Astrocyte of the spinal cord (primary cell): ENCODE data around the gene USP19.

Experiments
- DNase-seq: peaks from one replicate; pipeline ENCODE4 v3.0.0; 2011; ENCODE audit warnings: low read depth, low spot score
- H3K4me3 ChIP-seq: 2 replicates; pipeline ENCODE4 v1.5.1; 2011; ENCODE audit warnings: low read depth, mild to moderate bottlenecking, low read length, moderate library complexity
- in situ Hi-C: cut with HindIII; loops from 2 replicates; pipeline ENCODE4 v1.10.0; 2017; ENCODE audit warnings: low sequenced_read_pairs
- TF ChIP-seq, protein P1 (sequence below): IDR thresholded peaks from 2 replicates; pipeline ENCODE4 v1.5.1; 2012; ENCODE audit warnings: low read depth, mild to moderate bottlenecking, low read length, inconsistent platforms

The USP19 gene

DNA sequence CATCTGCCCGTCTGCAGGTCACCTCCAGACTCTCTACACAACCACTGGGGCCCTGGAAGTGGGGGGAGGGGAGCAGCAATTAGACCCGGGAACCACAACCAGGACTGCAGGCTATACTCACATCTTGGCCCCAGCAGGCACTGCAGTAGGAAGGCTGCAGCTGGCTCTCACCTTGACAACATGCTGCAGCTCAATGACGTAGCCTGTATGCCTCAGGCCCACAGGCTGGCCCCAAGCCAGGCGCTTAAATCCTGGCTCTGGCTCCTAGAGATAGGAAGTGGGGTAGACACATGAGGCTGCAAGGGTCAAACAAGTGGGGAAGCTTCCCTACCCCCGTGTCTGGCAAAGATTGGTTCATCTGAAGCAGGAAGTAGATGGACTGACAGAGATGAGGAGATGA, 22.2 kb downstream of the USP19 start:
- TF ChIP-seq, protein P1, sequence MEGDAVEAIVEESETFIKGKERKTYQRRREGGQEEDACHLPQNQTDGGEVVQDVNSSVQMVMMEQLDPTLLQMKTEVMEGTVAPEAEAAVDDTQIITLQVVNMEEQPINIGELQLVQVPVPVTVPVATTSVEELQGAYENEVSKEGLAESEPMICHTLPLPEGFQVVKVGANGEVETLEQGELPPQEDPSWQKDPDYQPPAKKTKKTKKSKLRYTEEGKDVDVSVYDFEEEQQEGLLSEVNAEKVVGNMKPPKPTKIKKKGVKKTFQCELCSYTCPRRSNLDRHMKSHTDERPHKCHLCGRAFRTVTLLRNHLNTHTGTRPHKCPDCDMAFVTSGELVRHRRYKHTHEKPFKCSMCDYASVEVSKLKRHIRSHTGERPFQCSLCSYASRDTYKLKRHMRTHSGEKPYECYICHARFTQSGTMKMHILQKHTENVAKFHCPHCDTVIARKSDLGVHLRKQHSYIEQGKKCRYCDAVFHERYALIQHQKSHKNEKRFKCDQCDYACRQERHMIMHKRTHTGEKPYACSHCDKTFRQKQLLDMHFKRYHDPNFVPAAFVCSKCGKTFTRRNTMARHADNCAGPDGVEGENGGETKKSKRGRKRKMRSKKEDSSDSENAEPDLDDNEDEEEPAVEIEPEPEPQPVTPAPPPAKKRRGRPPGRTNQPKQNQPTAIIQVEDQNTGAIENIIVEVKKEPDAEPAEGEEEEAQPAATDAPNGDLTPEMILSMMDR, result no peak
- in situ Hi-C loops, result no loop called here
- no peak for DNase-seq
- H3K4me3 ChIP-seq, result no peak overlapping the region

DNA sequence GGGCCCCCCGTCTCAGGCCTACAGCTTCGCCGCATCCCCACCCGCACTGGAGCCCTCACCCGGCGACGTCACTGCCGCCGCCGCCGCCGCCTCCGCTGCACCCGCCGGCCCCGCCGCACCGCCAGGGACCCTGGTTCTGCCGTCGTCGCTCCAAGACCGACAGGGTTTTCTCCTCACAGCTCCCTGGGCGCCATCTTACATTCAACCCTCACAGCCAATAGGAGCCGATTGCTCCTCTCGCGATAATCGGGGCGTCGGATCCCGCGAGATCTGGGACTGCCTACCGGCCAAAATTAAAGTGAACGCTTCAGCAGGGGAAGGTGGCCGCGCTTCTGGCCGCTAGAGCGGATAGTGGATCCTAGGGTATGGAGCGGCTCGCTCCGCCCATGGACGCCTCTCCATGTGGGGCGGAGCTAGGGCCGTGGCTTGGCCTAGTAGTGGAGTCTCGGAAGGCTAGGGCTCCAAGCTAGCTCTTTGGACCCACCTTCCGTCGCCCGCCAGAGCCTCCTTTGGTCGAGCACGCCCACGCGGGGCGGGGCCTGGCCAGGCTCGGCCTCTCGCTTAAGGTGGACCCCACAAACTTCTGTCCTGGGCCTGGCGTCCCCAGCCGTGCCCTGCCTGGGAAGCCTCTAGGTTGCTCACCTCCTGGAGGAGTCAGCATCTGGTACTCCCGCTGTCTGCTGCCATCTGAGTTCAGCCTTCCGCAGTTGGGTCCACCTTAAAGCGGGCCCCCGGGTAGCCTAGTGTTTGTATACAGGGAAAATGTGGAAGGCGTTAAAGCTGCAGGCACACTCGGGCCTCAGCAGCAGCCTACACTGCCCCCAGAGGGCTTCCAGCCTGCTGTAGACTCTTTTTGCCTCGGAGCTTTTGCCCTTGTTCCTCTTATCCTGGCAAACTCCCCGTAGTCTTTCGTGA, 26.5 kb downstream of the USP19 start, which contains the start of gene QRICH1:
QRICH1 (minus strand) TSS at position 219 of the 915 bp plus-strand sequence. CDS start 17,054 bp downstream, outside the sequence.
- TF ChIP-seq, protein P1, result peak; percentile 70
- DNase-seq, result peak; percentile 99
- H3K4me3 ChIP-seq, result peak within 1 kb of the TSS; percentile 97
- in situ Hi-C loops, result no loop called here

- in situ Hi-C loops, result no loop called here
- H3K4me3 ChIP-seq, result peak overlapping the region; percentile 97
- DNase-seq, result peak; percentile 82
- TF ChIP-seq, protein P1, result no peak
Measured at GRCh38 chr3:49092938-49093852, 27.4 kb downstream of the USP19 start.

DNA sequence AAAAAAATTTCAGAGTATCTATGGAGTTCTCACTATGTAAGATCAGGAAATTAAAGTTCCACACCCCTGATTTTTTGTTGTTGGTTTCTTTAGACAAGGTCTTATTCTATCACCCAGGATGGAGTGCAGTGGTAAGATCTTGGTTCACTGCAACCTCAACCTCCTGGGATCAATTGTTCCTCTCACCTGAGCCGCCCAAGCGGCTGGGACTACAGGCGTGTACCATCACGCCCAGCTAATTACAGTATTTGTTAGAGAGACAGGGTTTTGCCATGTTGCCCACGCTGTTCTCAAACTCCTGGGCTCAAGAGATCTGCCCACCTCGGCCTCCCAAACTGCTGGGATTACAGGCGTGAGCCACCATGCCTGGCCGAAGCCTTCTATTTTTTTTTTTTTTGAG, 39.2 kb downstream of the USP19 start:
- in situ Hi-C loops, result no loop called here
- no peak overlapping the region for H3K4me3 ChIP-seq
- no peak for DNase-seq
- TF ChIP-seq, protein P1, result no peak

- DNase-seq, result no peak
- TF ChIP-seq, protein P1, result no peak
- in situ Hi-C loops, result no loop called here
- H3K4me3 ChIP-seq, result no peak overlapping the region
Measured at GRCh38 chr3:49079270-49079669, 41.4 kb downstream of the USP19 start.

GRCh38 chr3:49076646-49077045, 44.0 kb downstream of the USP19 start:
- DNase-seq, result no peak
- TF ChIP-seq, protein P1, result no peak

More at GRCh38 chr3:49076646-49077045, 44.0 kb downstream of the USP19 start:
- in situ Hi-C loops, result no loop called here
- H3K4me3 ChIP-seq, result no peak overlapping the region
